HG03457 (cell line): ENCODE measurements around the gene ATP2B2.
"Not testable (repeated sequence)": the region's sequence is repeated elsewhere in the genome, so short reads cannot be mapped to it uniquely, and the experiment has no call there.

ENCODE experiments used
- ATAC-seq: cut with Tn5 transposase; IDR thresholded peaks from one replicate; pipeline ENCODE4 v1.9.1; 2021; ENCODE audit warnings: moderate number of reproducible peaks; ENCODE audit not compliant: unreplicated experiment

ATP2B2 gene

DNA sequence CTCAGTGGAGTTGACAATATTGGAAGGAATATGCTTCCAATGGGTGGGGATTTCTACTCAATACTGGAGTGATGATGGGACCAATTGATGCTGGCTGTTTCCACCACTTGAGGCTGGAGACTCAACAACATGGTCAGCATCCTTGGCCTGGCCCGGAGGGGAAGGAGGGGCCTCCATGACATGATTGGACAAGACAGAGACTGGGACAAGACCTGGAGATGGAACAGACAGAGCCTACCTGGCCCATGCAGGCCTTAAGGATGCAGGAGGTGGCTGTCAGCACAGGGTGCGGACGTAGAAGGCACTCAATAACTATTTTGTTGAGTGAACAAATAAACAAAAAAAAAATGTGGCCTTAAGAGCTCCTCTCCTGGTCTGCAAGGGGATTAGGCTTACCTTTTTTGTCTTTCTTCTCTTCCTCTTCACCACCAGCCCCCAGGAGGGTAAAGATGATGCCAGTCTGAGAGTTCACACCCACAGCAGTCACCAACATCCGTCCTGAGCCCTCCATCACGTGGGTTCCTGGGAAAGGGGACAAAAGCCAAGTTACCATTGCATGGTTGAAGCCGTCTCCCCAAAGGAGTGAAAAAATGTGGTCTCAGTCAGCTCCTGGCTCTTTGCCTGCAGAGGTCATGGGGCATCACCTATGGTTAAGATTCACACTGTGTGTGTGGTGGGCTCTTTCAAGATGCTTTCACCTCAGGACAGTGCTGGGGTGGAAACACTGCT is 117.3 kb downstream of the ATP2B2 start:
- ATAC-seq, result no peak

DNA sequence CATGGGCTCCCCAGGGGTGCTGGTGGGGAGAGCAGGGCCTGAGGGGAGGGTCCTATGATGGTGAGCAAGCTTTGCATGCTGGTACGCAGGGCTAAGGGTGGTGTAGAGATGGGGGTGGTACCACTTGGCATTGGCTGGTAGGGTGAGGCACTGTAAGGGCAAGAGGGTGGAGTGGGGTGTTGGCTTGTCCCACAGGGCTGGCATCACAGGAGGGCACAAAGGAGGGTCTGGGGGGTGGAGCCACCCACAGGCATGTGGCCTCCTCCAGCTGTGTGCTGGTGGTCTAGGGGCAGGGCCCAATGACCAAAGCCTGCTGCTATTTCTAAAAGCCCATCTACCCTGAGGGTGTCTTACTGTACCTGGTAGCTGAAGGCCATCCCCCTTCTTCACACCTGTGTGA is 119.3 kb downstream of the ATP2B2 start:
- ATAC-seq, result no peak

DNA sequence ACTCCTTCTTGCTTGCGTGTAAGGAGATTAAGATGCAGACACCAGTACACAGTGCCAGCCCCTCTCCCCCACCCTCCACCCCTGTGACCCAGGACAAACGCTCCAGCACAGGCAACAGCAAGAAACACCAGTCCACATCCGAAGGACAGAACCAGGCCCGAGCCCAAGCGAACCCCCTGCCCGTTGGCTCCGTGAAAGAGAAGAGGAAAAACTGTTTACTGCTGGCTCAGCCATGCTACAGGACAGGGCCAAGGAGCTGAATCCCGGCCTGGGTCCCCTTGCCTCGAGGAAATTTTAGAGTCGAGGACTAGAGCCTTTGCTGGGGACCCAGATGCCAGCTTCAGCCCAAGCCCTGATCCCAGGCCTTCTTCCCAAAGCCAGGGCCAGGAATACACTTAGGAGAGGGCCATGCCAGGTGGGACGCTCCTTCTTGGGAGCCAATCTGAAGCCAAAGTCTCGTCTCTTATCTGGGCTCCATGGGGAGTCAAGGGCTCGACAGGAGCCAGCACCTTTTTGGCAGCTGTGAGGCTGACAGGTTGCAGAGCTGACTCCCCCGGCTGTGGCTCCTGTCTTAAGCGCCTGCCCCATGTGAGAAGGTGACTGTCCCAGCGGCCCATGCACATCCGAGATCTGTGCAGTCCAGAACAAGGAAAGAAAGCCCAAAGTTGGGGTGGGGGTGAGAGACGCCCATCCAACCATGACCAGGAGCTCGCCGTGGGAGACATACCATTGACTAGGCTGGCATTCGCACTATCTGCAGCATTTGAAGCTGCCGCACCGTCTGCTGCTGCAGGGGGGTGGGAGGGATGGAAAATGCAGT is 120.6 kb downstream of the ATP2B2 start:
- ATAC-seq, result no peak

DNA sequence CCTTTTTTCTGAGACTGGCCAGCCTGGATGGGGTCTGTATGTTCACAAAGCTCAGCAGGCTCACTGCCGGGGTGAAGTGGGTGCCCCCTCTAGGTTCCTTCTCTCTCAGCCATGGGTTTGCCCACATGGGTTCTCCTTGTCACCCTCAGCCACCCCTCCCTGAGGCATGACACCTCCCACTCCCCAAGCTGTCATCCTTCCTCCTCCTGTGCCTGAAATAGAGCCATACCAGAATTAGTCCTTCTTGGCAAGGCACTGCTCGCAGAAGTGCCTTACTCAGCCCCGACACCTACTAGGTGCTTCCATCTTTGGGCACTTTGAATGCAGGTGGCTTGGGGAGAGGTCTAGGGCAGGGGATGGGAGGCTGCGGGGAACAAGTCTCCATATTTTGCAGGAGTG is 121.5 kb downstream of the ATP2B2 start:
- no peak for ATAC-seq

DNA sequence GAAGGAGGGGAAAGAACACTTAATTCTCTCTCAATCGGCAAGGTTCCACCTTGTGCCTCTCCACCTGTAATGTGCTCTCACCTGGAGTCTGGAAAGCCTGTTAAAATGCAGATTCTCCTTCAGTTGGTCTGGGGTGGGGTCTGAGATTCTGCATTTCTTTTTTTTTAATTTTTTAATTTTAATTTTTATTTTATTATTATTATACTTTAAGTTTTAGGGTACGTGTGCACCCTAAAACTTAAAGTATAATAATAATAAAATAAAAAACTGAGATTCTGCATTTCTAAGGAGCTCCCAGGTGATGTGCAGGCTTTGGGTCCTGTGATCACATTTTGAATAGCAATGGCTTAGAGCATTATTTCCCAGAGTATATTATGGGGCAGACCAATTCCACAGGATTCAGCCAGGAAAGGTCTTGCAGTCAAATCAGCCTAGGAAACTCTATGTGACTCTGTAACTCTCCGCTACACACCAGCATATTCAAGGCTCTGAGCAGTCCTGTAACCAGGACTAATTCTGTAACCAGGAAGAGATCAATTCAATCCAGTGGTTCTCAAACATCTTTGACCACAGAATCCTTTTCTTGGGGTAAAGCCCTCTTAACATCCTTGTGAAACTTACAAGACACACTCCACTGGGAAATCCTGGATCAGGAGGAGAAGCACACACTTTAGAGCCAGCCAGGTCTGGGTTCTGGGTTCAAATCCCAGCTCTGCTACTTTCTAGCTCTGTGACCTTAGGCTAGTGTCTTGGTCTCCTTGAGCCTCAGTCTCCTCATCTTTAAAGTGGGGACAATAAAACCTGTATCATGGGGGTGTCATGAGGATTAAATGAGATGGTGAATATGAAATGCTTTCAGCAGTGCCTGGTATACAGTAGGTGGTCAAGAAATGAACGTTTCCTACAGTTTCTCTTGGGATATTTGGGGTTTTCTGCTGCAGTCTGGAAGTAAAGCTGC is 122.2 kb downstream of the ATP2B2 start:
- no peak for ATAC-seq

DNA sequence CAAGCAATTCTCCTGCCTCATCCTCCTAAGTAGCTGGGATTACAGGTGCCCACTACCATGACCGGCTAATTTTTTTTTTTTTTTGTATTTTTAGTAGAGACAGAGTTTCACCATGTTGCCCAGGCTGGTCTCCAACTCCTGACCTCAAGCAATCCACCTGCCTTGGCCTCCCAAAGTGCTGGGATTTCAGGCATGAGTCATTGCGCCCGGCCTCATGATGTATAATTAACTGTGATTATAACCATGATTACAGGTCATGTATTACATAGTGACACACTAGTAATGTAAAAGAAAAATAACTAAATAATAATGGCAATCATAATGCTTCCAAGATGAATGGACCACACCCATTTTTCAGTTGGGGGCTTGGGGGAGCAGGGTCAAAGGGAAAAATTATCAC is 122.9 kb downstream of the ATP2B2 start:
- ATAC-seq, result not testable (repeated sequence)

DNA sequence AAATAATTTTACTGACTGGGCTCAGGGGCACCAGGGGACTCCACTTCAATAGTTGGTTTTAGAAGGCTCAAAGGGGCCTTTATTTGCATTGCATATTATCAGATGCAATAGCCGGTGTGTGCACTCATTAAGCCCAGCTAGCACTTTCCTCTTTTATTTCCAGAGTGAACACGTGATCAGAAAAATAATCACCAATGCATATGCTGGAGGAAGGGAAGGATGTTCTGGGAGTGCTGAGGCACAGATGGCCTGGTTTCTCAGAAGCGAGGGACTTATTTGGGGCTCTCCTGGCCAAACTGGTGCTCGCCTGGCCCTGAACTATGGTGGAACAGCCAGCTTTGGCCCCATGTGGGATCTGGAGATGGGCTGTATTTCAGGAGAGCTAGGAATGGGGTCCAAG is 124.0 kb downstream of the ATP2B2 start:
- no peak for ATAC-seq

DNA sequence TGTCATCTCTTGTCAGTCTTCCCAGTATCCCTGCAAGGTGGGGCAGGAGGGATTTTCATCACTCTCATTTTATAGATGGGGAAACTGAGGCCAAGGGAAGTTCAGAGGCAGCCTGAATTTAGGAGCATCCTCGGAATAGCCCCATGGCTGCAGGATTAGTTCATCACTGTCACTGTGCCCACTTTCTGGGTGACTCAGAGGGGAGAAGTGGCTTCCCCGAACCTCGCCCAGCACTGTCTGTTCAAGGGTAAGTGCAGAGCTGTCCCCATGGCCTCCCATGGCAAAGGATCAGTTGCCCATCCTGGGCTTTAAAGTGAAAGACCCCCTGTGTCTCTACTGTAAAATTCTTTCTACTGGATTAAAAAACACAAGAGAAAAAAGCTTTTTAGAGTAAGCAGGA is 124.5 kb downstream of the ATP2B2 start:
- no peak for ATAC-seq

DNA sequence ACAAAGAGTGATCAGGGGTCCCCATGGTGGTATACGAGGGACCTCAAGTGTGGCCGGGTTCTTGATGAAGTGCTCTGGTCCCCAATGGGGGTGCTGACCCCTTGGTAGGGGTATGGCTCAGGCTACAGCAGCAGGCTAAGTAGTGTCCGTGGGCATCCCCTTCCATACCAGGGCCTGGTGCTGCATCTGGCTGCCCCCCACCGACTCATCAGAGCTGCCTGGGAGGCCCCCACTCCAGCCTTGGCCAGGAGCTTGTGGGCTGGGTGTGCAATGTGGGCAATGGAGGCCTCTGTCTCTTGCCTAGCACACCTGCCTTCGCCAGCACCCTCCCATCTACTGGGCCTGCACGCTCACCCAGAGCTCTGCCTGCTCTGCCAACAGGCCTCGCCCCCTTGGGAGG is 125.4 kb downstream of the ATP2B2 start:
- ATAC-seq, result no peak

DNA sequence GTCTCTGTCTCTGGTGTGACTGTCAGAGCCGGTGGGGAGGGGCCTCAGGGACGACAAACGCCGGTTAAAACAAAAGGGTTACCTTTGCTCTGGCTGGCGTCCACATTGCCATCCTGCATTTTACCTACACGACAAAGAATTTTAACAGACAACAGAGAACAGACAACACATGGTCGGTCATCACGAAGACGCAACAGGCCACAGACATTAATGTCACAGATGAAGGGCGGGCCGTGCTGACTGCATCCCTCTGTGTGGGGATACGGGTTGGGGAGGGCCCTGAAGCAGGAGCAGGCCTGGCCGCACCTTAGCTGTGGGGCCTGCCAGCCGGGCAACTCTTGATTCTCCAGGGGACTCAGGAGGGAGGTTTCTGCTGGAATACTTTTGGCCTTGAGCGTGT is 126.2 kb downstream of the ATP2B2 start:
- no peak for ATAC-seq

DNA sequence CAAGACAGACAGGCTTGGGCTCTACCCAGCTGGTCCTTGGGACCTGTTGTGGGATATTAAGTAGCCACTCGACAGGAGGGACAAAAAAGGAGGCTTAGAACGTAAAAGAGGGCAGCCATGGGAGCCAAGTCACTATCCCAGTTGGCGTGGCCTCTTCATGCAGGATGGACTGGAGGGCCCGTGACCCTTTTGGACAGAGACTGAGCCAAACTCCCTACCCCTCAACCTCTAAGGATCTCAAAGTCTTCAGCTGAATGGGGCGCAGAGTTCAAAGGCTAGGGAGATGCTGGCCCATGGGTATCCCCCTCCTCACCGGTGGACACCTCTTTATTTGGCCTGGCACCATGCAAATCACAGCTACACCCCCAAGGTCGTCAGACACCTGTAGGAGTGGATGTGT is 126.6 kb downstream of the ATP2B2 start:
- ATAC-seq, result no peak

DNA sequence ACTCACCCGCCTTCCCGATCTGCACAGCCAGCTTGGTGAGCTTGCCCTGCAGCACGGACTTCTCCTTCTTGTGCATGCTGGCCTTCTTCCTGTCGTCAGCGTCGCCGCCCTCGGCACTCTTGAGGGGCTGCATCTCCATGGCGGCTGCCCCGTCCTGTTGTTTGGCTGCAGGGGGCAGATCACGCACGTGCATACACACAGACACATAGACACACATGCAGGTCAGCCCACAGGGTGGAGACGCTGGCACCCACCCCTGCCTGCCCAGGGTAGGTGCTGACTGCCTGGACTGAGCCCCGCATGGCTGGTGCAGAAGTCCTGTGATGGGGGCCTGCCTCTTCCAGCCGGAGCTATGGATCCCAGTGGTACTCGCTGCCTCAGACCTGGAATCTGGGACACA is 127.1 kb downstream of the ATP2B2 start:
- no peak for ATAC-seq

DNA sequence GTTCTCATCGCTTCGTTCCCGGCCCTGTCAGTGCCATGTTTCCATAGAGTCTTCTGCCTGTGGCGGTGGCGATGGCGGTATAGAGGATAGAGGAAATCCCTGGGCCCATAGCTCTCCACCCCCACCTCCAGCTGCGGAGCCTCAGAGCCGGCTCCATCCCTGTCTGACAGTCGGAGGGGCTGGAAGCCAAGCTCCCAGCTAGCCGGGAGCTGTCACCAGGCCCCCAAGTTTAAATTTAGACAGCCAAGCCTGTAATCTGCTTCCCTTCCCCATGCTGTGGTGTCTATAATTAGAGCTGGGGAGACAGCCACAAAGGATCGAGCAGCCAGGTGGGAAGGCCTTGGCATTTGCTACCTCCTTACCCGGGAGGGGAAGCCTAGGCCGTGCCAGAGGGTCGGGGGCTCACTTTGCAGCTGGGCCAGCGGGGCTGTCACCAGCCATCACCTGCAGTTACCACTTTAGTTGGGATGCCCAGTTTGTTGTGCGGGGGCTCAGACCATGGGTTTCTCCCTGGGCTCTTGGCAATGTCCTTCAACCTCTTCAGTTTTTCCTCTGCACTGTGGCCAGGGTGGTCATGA is 128.1 kb downstream of the ATP2B2 start:
- no peak for ATAC-seq

DNA sequence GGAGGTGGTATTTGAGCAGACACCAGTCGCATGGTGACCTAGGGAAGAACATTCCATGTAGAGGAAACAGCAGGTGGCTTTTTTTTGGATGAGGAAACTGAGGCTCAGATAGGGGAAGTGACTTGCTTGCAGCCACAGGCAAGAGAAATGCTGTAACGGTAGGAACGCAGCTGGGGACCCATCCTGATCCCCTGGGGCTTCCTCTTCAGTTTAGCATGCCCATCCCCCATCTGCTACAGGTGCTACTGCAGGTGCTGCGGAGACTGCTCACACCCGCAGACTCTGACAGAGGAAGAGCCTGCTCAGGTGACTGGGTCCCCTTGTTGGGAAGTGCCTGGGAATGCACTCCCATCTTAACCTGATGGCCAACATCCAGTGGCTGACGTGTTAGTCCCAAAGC is 129.0 kb downstream of the ATP2B2 start:
- no peak for ATAC-seq

DNA sequence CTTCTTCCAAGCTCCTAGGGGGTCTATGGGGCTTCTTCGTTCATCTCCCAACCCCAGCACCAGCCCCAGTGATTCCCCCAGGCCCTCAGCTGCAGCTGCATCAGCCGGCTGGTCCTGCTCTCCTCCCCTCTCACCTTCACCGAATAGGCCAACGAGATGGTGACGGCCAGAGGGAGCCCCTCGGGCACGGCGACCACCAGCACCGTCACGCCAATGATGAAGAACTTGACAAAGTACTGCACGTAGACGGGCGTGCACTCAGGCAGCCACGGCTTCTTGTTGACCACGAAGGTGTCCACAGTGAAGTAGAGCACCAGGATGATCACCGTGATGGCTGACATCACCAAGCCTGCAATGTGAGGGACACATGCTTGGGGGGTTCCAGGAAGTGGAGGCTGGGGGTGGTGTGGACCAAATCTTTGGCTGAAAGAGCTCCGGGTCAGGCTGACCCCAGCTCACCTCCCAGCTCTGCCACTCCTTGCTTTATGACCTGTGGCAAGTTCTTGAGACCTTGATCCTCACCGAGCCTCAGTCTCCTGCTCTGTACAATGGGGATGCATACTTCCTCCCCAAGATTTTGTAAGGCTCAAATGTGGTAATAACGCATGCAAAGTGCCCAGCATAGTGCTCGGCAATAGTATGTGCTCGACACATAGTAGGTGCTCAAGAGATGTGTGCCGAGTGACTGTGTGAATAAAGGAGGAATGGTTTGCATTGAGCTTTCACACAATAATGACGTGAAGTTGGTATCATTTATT is 129.9 kb downstream of the ATP2B2 start:
- ATAC-seq, result no peak

DNA sequence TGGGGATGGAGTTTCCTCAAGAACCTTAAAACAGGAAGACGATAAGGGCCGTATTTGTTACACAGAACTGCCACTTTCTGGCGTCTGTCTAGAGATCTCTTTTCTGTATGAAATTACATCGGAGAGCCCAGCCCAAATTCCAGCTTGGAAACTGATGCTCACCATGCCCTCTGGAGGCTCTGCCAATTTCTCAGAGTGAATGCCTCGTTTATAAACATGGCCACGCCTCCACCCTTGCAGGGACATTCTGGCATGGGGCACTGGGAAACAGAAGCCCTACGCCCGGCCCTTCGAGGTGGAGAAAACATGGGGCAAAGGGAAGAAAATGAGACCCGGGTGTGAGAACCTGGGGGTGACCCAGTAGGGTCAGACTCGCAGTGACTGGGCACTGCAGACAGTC is 131.1 kb downstream of the ATP2B2 start:
- ATAC-seq, result no peak

DNA sequence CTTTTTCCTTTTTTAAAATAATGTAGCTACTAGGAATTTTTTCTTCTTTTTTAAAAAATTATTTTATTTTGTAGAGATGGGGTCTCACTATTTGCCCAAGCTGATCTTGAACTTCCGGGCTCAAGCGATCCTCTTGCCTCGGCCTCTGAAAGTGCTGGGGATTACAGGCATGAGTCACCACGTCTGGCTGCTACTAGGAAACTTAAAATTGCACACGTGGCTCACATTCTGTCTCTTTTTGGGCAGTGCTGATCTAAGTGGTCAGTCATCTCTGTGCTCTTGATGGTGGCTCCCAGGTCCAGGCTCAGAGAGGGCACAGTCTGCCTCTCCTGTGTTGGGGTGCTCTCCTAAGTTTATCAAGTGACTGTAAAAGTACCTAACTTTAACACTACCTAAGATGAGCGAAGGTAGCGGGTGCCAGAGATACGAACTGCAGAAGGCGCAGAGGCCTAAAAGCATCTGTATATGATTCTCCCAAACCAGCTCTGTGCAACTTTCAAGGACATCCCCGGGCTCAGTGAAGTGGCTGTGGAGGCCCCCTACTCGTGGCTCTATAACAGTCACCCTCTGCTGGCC is 131.6 kb downstream of the ATP2B2 start:
- no peak for ATAC-seq

DNA sequence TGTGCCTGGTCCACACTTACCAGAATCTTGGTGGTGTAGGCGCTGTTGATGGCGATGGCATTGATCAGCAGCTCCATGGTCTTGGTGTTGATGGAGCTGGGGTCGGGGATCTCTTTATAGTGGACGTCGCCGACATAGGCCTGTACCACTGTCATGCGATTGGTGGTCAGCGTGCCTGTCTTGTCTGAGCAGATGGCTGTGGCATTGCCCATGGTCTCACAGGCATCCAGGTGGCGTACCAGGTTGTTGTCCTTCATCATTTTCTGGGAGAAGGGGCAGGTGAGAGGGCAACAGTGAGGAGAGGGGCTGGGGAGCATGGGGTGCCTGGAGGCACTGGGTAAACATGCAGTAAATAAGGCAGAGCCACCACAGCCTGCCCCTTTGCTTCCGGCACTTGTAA is 133.6 kb downstream of the ATP2B2 start:
- ATAC-seq, result no peak

DNA sequence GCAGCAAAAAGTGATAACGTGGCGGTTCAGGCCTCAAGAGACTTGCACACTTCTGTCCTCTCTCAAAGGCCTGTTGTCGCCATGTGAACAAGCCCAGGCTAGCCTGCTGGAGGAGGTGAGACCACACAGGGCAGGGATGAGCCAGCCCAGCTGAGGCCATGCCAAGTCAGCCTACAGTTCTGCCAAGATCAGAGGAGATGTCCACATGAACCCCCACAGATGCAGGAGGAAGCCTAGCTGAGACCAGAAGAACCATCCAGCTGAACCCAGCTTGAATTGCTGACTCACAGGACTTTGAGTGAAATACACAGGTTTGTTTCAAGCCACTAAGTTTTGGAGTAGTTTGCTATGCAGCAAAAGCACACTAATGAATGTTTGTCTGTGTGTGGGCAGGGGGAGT is 134.2 kb downstream of the ATP2B2 start:
- no peak for ATAC-seq

DNA sequence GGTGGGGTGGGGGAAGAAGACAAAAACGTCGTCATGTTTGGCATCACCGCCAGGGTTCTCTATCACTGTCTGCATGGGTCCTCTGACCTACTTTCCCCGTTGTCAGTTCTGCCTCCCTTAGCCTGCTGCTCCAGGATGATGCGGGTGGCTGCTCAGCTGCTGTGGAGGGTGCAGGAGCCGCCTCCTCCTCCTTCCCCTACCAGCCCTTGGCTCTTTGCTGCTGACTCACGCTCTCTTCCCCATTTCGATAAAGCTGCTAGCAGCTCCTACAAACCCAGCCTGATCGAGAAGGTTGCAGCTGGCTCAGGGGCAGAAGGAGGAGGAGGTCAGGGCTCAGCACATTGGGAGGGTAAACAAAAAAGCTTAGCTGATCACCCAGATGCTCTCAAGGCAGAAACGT is 135.0 kb downstream of the ATP2B2 start:
- ATAC-seq, result no peak
